Skeletal muscle satellite cell (primary cell): ENCODE measurements around the gene SCUBE1.

ENCODE experiments used
- H3K27me3 ChIP-seq: 2 replicates; pipeline ENCODE4 v1.7.0; 2013; ENCODE audit warnings: low read length; ENCODE audit not compliant: control insufficient read depth, insufficient read depth
- H3K36me3 ChIP-seq: 2 replicates; pipeline ENCODE4 v1.7.0; 2013; ENCODE audit warnings: mild to moderate bottlenecking, control low read depth, low read length; ENCODE audit not compliant: insufficient read depth
- H3K4me1 ChIP-seq: 2 replicates; pipeline ENCODE4 v1.7.0; 2013; ENCODE audit warnings: low read length; ENCODE audit not compliant: control insufficient read depth, insufficient read depth
- H3K4me2 ChIP-seq: 2 replicates; pipeline ENCODE4 v1.7.0; 2013; ENCODE audit warnings: mild to moderate bottlenecking, low read length
- H3K4me3 ChIP-seq: 2 replicates; pipeline ENCODE4 v1.7.0; 2013; ENCODE audit warnings: low read length
- H3K9ac ChIP-seq: 2 replicates; pipeline ENCODE4 v1.7.0; 2013; ENCODE audit warnings: mild to moderate bottlenecking, low read depth, low read length, moderate library complexity
- H3K9me3 ChIP-seq: replicated peaks from 2 replicates; pipeline ENCODE4 v1.7.0; 2013; ENCODE audit warnings: mild to moderate bottlenecking, control low read depth, low read length

The SCUBE1 gene

DNA sequence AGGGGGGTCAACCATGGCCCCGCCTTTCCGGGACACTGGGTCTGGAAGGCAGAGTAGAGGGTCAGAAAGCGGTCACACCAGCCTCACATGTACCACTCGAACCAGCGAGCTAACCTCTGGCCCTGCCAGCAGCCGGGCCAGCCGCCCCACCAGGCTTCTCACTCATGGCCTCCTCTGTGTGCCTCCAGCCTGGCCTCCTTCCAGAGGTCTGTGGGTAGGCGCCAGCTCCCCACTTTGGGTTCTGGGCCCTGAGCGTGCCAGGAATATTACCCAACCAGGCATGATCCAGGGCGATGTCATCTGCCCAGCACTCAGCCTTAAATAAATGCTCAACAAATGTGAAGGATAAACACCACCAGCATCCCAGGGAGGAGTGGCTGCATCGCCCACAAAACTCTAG is 5.8 kb downstream of the SCUBE1 start:
- H3K4me3 ChIP-seq = no peak overlapping the region
- H3K27me3 ChIP-seq = peaks cover 39% of the 10 kb centered on the region
- no peaks in the 10 kb centered on the region for H3K4me1 ChIP-seq
- no peak overlapping the region for H3K4me2 ChIP-seq
- H3K9me3 ChIP-seq = no peaks in the 10 kb centered on the region
- no peaks in the 10 kb centered on the region for H3K36me3 ChIP-seq
- H3K9ac ChIP-seq = no peak overlapping the region

- no peaks in the 10 kb centered on the region for H3K4me1 ChIP-seq
- peaks cover 27% of the 10 kb centered on the region for H3K27me3 ChIP-seq
- no peak overlapping the region for H3K4me3 ChIP-seq
- no peaks in the 10 kb centered on the region for H3K36me3 ChIP-seq
- no peak overlapping the region for H3K9ac ChIP-seq
- H3K4me2 ChIP-seq = no peak overlapping the region
- H3K9me3 ChIP-seq = no peaks in the 10 kb centered on the region
These were observed 8.8 kb downstream of the SCUBE1 start for GRCh38 chr22:43334378-43334777.

DNA sequence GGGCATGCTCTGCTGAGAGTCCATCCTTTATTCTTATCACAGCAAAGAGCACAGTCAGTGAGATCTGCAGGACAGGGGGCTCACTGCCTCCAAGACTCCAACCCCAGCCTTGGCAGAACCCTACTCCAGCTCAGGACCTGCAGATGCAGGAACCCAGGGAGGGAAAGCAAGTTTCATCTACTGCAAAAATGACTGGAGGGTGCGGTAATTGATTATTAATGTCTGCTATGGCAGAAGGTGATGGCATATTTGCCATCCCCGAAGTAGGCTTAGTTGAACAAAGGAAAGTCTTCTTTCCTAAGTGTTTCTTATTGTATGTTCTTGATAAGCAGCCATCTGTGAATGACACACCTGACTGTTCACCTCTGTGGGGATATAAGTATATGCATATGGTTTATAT is 9.2 kb downstream of the SCUBE1 start:
- Histone ChIP-seq H3K9me3 (no peaks in the 10 kb centered on the region), H3K4me3 (no peak overlapping the region)

GRCh38 chr22:43333156-43333555 is 10.0 kb downstream of the SCUBE1 start:
- Histone ChIP-seq H3K4me1 (no peaks in the 10 kb centered on the region), H3K9ac (no peak overlapping the region), H3K27me3 (peaks cover 23% of the 10 kb centered on the region), H3K4me2 (no peak overlapping the region), H3K36me3 (no peaks in the 10 kb centered on the region), H3K4me3 (no peak overlapping the region), H3K9me3 (no peaks in the 10 kb centered on the region)

More for the DNA sequence above, 9.2 kb downstream of the SCUBE1 start:
- Histone ChIP-seq H3K36me3 (no peaks in the 10 kb centered on the region), H3K4me2 (no peak overlapping the region), H3K9ac (no peak overlapping the region), H3K4me1 (no peaks in the 10 kb centered on the region), H3K27me3 (peaks cover 27% of the 10 kb centered on the region)

- Histone ChIP-seq H3K4me1 (no peaks in the 10 kb centered on the region), H3K4me2 (no peak overlapping the region), H3K9ac (no peak overlapping the region), H3K36me3 (no peaks in the 10 kb centered on the region), H3K9me3 (no peaks in the 10 kb centered on the region), H3K27me3 (peaks cover 17% of the 10 kb centered on the region), H3K4me3 (no peak overlapping the region)
These were observed 11.5 kb downstream of the SCUBE1 start for GRCh38 chr22:43331698-43332097.

DNA sequence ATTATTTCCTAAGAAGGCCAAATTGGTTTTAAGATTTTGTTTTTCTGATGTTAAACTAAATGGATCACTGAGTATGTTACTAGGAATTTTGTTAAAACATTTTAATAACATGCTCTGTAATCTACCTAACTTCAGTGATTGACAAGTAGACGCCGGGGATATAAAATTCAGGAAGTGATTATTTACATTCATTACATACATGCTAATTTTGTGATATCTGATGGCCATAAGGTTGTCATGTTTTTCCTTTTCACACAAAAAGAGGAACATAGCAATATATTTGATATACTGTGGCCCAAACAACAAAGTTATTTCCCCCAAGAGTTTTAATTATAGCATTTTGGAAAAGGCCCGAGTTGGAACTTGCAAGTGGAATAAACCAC is 12.1 kb downstream of the SCUBE1 start:
- H3K9ac ChIP-seq = no peak overlapping the region
- no peaks in the 10 kb centered on the region for H3K9me3 ChIP-seq
- peaks cover 24% of the 10 kb centered on the region for H3K27me3 ChIP-seq
- no peak overlapping the region for H3K4me3 ChIP-seq
- H3K36me3 ChIP-seq = no peaks in the 10 kb centered on the region
- H3K4me2 ChIP-seq = no peak overlapping the region
- no peaks in the 10 kb centered on the region for H3K4me1 ChIP-seq

DNA sequence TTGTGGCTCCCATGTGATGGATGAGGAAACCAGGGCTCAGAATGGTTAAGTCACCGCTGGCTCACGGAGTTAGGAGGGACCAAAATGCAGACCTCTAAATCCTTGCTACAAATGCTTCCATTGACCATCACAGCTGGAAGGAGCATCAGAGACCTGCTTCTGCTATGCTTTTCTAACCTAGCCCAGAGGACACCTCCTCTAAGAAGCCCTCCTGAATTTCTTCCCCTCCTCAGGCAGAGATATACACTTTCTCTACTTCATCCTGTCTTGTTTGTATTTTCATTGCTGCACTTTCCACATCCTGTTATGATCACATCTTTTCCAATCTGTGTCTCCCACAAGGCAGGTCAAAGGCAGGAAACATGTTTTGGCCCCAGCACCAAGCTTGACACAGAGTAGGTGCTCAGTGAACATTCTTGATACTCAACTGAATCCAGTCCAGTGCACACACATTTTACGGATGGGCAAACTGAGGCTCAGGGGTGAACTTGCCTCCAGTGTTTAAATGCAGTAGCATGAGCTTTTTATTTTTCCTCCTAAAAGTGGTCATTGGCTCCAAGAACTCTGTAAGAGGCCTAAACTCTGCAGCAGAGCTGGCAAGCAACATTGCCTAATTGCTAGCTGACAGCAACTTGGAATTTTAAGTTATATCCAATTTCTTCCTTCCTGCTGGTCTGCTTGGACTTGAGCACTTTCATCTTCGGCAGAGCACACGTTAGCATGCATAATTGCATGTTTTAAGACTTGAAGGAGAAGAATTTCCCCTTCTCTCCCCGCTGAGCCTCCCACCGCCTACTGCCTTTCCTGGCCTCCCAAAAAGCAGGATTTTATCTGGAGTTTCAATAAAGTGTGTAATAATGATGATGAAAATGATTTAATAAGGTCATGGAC is 12.7 kb downstream of the SCUBE1 start:
- no peak overlapping the region for H3K4me3 ChIP-seq
- H3K36me3 ChIP-seq = no peaks in the 10 kb centered on the region
- H3K4me1 ChIP-seq = no peaks in the 10 kb centered on the region
- no peak overlapping the region for H3K4me2 ChIP-seq
- H3K9me3 ChIP-seq = no peaks in the 10 kb centered on the region
- no peak overlapping the region for H3K9ac ChIP-seq
- H3K27me3 ChIP-seq = peaks cover 28% of the 10 kb centered on the region

DNA sequence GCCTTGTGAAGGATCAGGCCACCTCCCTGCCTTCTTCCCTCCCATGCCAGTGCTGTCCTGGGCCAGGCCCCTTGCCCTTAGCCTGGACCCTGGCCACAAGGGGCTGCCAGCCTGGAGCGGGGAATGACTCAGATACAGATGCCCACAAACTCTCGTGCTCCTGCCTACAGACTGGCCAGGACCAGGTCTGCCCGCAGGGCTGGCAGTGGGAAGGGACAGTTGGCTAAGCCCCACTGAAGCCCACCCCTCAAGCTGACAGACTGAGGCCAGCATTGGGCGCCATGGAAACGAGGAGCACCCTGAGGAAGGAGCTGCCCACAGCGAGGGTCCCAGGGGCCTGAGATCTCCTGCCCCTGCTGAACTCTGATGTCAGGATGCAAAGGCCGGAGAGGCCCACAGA is 14.1 kb downstream of the SCUBE1 start:
- Histone ChIP-seq H3K4me3 (no peak overlapping the region), H3K4me1 (no peaks in the 10 kb centered on the region)

DNA sequence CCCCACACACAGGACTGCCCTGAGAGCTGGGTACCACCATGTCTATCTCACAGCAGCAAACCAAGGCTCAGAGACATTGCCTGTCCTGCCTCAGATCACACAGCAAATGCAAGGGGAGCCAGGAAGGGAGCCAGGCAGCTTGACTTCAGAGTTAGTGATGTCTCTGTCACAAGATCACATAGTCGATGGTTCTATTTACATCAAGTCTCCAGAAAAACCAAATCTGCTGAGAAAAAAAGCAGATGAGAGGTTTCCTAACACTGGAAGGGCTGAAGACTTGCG is 16.1 kb downstream of the SCUBE1 start:
- Histone ChIP-seq H3K9me3 (no peaks in the 10 kb centered on the region), H3K4me3 (no peak overlapping the region), H3K36me3 (no peaks in the 10 kb centered on the region), H3K4me2 (no peak overlapping the region), H3K4me1 (no peaks in the 10 kb centered on the region), H3K27me3 (peaks cover 44% of the 10 kb centered on the region), H3K9ac (no peak overlapping the region)

More for the DNA sequence above, 14.1 kb downstream of the SCUBE1 start:
- H3K4me2 ChIP-seq = no peak overlapping the region
- H3K36me3 ChIP-seq = no peaks in the 10 kb centered on the region
- no peak overlapping the region for H3K9ac ChIP-seq
- no peaks in the 10 kb centered on the region for H3K9me3 ChIP-seq
- H3K27me3 ChIP-seq = peaks cover 40% of the 10 kb centered on the region

DNA sequence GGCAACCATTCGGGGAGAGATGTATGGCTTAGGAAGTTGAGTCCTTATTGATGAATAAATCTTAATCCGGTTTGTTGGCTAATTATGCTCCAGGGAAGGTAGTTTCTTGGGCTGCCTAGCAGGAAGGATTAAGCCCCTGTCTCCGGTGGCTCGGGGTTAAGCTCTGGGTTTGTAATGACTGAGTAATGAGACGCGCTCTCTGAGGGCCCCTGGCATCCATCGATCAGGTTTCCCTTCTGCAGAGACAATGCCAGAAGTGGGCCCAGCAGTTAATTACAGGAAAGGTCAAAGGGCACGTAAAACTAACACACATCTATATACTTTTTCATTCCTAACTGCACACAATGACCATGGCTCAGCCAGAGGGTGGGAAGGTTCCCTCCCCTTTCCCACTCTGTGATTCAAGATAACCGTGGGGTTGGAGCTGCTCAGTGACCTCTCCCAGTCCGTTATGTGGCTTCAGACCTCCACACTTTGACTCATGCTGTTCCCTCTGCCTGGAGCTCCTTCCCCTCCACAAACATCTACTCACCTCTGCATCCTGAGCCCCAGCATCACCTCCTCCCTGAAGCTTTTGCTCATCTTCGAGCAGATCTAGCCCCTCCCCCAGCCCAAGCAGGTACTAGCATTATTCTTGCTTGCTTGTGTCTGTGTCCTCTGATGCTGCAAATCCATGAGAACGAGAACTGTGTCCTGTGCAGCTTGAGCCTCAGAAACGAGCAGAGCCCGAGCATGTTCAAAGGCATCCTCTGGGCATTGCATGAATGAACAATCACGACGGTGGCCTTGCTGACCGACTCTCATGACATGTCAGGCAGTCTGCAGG is 16.6 kb downstream of the SCUBE1 start:
- H3K4me2 ChIP-seq = no peak overlapping the region
- H3K4me1 ChIP-seq = no peaks in the 10 kb centered on the region
- H3K27me3 ChIP-seq = peaks cover 43% of the 10 kb centered on the region

DNA sequence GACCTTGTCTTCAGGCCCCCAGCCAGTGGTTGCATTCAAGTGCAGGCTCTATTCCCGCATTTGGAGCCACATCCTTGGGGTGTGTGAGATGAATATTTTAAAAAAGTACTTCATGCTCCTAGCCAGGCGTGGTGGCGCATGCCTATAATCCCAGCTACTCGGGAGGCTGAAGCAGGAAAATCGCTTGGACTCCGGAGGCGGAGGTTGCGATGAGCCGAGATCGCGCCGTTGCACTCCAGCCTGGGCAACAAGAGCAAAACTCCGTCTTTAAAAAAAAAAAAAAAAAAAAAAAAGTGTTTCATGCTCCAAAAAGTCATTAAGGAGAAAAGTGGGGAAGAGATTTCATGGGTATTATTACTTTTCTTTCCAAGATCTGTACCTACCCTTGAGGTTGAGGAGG is 18.0 kb downstream of the SCUBE1 start:
- Histone ChIP-seq H3K4me2 (no peak overlapping the region), H3K4me1 (no peaks in the 10 kb centered on the region), H3K9ac (no peak overlapping the region), H3K4me3 (no peak overlapping the region), H3K36me3 (no peaks in the 10 kb centered on the region), H3K9me3 (no peaks in the 10 kb centered on the region), H3K27me3 (peaks cover 38% of the 10 kb centered on the region)

More for the DNA sequence above, 16.6 kb downstream of the SCUBE1 start:
- Histone ChIP-seq H3K9ac (no peak overlapping the region), H3K36me3 (no peaks in the 10 kb centered on the region), H3K9me3 (no peaks in the 10 kb centered on the region), H3K4me3 (no peak overlapping the region)
